22Rv1 (cell line): Measurements from ENCODE around the gene SMOC2.

Experiments
- CTCF ChIP-seq: fragments of 450-650 bp; IDR thresholded peaks from 2 replicates; pipeline ENCODE4 v1.5.1; 2017; ENCODE audit warnings: mild to moderate bottlenecking
- ZFX ChIP-seq: fragments of 450-650 bp; IDR thresholded peaks from 2 replicates; pipeline ENCODE4 v1.6.1; 2017; ENCODE audit warnings: antibody characterized with exemption, borderline replicate concordance

GRCh38 chr6:168670401-168670985, 229.5 kb downstream of the SMOC2 start:
- no peak for TF ChIP-seq CTCF
- TF ChIP-seq ZFX, result no peak
